Neuron (in vitro differentiated cells): ENCODE data around the gene CEP104.

Experiments used
- H2AFZ ChIP-seq: one replicate; pipeline ENCODE4 v1.6.1; 2013; ENCODE audit warnings: low read depth, mild to moderate bottlenecking, inconsistent platforms, low read length, moderate library complexity
- H3K27me3 ChIP-seq: one replicate; pipeline ENCODE4 v1.6.1; 2013; ENCODE audit warnings: low read length; ENCODE audit not compliant: insufficient read depth
- H3K36me3 ChIP-seq: one replicate; pipeline ENCODE4 v1.6.1; 2013; ENCODE audit warnings: low read length; ENCODE audit not compliant: insufficient read depth
- H3K4me1 ChIP-seq: one replicate; pipeline ENCODE4 v1.6.1; 2013; ENCODE audit warnings: low read length; ENCODE audit not compliant: insufficient read depth
- H3K4me3 ChIP-seq: 2 replicates; pipeline ENCODE4 v1.5.1; 2013; ENCODE audit warnings: mild to moderate bottlenecking, low read length, moderate library complexity
- H3K9me3 ChIP-seq: one replicate; pipeline ENCODE4 v1.6.1; 2013; ENCODE audit warnings: low read length

CEP104 gene

DNA sequence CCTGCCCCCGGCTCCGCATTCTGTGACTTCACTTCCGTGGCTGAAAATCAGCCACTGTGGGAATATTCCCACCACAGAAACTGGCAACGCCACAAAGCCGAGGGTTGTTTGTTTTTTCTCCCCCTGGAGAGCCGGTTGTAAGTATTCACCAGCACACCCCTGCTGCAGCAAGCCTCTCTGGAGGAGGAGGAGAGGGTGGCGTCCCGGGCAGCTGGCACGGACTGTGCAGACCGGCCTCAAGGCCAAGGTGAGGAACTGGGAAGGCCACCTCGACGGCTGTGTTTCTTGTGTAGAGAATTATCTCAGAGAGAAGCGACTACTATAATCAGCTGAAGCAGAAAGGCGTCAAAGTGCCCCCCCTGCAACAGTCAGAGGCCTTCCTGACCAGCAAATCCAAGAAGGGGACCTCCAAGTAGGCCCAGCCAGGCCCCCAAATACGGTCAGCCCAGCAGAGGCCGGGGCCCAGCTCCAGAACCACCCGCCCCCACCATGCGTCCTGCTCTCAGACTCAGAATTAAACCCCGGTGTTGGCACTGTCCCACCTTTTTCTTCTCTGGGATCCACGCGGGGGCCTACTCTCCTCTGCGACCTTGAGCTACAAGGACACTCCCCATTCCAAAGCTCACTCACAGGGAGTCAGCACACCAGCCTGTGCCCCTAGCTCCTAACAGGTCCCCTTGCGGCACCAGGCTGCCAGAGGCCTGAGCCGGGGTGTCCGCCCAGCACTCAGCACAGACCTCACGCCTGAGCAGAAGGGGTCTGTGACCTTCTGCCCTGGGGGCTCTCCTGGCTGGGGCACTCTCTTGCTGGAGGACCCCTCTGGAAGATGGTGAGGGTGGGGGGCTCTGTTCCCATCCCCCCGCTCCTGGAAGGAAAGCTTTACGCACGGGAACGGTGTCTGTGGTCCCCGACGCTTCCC is 85.6 kb downstream of the CEP104 start:
- peak overlapping the region; percentile 74 for H2AFZ ChIP-seq
- peak overlapping the region; percentile 43 for H3K4me3 ChIP-seq
- peaks cover 31% of the 10 kb centered on the region for H3K4me1 ChIP-seq
- H3K9me3 ChIP-seq, result no peaks in the 10 kb centered on the region
- H3K27me3 ChIP-seq, result no peaks in the 10 kb centered on the region
- no peaks in the 10 kb centered on the region for H3K36me3 ChIP-seq

DNA sequence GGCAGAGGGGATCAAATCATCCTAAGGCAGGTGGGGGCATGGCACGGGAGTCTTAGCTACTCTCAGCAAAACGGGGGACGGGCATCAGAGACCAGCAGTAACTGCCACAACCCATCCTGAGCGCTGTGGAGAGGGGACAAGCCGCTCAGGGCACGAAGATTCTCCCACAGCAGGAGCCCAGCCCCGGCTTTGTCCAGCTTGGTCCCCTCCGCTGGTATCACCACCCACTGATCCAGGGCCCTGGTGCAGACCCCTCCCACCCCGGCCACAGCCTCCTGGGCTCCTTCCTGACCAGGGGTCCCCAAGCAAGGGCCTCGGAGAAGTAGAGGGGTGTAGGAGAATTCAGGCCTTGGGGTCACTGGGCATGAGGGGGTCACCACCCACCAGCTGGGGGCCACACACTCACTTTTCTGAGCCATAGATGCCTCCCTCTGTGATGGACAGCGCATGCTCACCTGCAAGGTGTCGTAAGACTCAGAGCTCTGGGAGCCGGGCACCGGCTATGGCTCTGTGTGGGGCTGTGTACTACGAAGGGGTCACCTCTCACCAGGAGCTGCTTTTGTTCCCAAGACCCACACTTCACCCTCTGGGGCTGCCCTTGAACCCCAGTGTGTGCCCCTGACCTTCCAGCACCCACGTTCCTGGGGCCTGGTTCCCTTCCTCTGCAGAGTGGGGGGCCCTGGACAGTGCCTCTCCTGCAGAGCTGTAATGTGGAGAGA is 86.8 kb downstream of the CEP104 start:
- H2AFZ ChIP-seq, result no peak overlapping the region
- H3K4me3 ChIP-seq, result no peak overlapping the region
- no peaks in the 10 kb centered on the region for H3K27me3 ChIP-seq
- no peaks in the 10 kb centered on the region for H3K9me3 ChIP-seq
- no peaks in the 10 kb centered on the region for H3K36me3 ChIP-seq
- H3K4me1 ChIP-seq, result peaks cover 24% of the 10 kb centered on the region

DNA sequence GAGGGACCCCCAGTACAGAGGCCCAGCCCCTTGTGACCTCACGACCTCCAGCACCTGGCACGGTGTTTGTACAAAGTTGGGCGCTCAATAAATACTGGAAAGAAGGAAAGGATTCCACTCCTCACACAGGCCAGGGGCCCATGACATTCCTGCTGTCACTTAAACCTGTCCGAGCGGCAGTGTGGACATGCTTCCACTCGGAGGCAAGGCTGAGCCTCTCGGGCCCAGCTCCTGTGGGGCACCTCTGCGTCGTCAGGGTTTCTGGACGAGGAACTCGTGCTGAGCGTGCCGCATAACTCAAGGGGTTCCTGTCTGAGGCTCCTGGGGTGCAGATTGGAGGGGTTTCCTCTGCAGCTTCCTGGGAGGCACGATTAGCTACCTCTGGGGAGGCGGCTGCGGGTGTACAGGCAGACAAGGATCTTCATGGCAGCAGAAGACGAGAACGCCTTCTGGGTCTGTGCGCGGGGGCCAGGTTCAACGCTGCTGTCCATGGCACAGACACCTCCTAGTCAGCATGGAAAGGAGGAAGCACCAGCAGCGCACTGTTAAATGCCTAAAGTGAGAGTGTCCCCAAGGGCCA is 88.1 kb downstream of the CEP104 start:
- Histone ChIP-seq H3K4me3 (no peak overlapping the region), H3K4me1 (peaks cover 14% of the 10 kb centered on the region), H3K27me3 (peaks cover 6% of the 10 kb centered on the region), H3K36me3 (no peaks in the 10 kb centered on the region), H3K9me3 (no peaks in the 10 kb centered on the region), H2AFZ (no peak overlapping the region)

DNA sequence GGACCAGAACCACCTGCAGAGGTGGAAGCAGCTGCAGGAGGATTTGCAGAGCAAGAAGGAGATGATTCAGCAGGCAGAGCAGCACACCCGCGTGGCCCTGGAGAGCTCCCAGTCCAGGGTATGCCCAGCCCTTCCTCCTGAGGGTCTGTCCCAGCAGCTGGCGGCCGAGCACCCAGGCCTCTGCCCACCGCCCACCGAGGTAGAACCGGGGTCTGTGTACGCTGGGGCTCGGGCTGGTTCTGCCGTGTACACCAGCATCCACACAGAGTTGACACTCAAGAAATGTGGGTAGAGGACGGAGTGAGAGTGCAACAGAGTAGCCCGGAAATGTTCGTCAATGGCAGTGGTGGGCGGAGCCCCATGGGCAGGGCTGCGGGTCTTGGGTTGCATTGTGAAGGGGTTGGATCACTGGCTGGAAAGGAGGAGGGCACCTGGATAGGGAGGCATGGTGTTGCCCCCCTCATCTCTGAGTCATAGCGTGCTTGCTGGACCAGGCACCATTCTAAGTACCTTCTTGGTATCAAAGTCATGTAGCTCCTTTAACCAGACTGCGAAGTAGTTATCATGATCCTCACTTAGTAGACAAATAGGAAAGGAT is 89.6 kb downstream of the CEP104 start:
- H3K27me3 ChIP-seq, result peaks cover 7% of the 10 kb centered on the region
- no peaks in the 10 kb centered on the region for H3K36me3 ChIP-seq
- H2AFZ ChIP-seq, result no peak overlapping the region
- H3K4me1 ChIP-seq, result peaks cover 11% of the 10 kb centered on the region
- no peak overlapping the region for H3K4me3 ChIP-seq
- no peaks in the 10 kb centered on the region for H3K9me3 ChIP-seq

DNA sequence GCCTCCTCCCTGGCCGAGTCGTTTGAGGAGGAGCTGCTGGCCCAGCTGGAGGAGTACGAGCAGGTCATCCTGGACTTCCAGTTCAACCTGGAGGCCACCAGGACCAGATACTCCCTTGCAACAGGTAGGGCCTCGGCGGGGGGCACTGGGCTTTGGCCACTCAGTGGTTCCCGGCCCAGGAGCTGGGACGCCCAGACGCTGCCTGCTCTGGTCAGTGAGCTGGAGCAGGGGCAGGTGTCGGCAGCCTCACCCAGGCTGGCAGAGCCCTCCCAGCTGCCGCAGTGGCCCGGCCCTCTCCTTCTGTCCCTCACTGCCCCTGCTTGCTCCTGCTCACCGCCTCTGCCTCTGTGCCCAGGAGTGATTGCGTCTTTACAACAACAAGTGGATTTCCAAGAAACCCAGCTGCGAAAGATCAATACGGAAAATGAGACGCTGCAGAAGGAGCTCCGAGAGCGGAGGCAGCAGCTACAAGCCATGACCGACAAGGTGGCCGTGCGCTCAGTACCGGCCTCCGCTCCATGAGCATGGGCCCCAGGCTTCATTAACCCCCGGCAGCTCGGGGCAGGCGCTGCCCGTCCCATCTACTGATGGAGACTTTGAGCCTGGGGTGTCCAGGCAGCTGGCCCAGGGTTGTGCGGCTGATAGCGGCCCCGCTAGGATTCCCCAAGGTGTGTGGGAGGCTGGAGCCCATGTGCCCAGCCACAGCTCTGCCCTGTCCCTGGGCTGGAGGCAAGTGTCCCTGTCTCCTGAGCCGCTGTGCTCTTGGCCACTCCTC is 93.5 kb downstream of the CEP104 start:
- no peaks in the 10 kb centered on the region for H3K36me3 ChIP-seq
- H2AFZ ChIP-seq, result no peak overlapping the region
- H3K4me1 ChIP-seq, result no peaks in the 10 kb centered on the region
- peaks cover 16% of the 10 kb centered on the region for H3K9me3 ChIP-seq
- H3K4me3 ChIP-seq, result no peak overlapping the region
- H3K27me3 ChIP-seq, result peaks cover 12% of the 10 kb centered on the region

DNA sequence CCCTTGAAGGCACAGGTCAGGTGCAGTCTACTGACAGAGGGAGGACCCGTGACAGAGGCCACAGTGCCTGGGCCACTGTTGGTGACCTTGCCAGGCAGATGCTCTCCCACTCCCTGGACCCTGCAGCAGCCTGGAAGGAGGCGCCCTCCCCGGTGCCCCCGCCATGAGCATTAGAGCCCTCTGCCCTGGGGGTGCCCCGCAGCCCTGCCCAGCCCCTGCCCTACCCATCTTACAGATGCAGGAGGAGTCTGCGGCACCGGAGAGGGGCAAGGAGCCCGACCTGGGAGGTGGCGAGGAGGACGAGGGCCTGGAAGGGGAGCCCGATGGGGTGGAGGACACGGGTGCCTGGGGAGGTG is 94.2 kb downstream of the CEP104 start:
- H2AFZ ChIP-seq, result no peak overlapping the region
- H3K4me1 ChIP-seq, result no peaks in the 10 kb centered on the region
- H3K36me3 ChIP-seq, result no peaks in the 10 kb centered on the region
- peaks cover 16% of the 10 kb centered on the region for H3K9me3 ChIP-seq
- peaks cover 12% of the 10 kb centered on the region for H3K27me3 ChIP-seq
- no peak overlapping the region for H3K4me3 ChIP-seq

DNA sequence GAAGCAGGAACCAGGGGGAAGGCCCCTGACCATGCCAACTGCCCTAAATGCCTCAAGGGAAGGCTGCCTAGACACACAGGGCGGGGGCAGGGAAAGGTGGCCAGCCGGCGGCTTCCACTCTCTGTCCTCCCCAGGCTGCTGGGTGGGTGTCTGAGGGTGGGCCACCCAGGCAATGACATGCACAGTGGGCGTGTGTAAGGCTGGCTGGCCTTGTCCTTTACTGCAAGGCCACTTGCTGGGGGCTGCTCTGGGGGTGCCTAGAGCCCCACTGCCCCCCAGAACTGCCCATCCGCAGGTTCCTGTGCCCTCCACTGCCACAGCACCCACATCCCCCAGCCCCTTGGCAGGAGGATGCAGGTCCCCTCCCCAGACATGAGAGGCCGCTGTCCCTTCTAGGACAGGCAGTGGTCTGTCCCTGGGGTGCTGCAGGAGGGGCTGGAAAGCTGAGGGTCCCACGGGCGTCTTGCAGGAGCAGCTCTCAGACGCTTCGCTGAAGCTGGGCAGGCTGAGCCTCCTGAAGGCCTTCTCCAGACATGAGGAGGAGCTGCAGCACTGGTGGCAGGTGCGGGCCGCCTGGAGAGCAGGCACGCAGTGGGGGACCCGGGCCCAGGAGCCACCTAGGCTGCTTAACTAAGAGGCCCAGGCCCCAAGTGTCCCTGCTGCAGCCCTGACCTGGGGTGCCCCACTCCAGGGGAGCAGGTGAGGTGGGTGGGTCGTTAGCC is 94.7 kb downstream of the CEP104 start:
- peaks cover 12% of the 10 kb centered on the region for H3K27me3 ChIP-seq

More for the DNA sequence above, 94.7 kb downstream of the CEP104 start:
- Histone ChIP-seq H3K36me3 (no peaks in the 10 kb centered on the region), H3K9me3 (peaks cover 16% of the 10 kb centered on the region), H3K4me3 (no peak overlapping the region), H2AFZ (no peak overlapping the region), H3K4me1 (no peaks in the 10 kb centered on the region)
